GM19025 (cell line): Measurements from ENCODE around the gene TSPO.

Source experiments
- ATAC-seq: cut with Tn5 transposase; IDR thresholded peaks from one replicate; pipeline ENCODE4 v1.9.1; 2021; ENCODE audit warnings: mild to moderate bottlenecking, low read depth, moderate library complexity; ENCODE audit not compliant: unreplicated experiment

TSPO gene

GRCh38 chr22:43174941-43175531, 23.7 kb downstream of the TSPO start:
- no peak for ATAC-seq

GRCh38 chr22:43176090-43176489, 24.7 kb downstream of the TSPO start:
- ATAC-seq: no peak

- ATAC-seq: no peak
Observed at GRCh38 chr22:43177479-43177878, 26.1 kb downstream of the TSPO start.

- no peak for ATAC-seq
Observed at GRCh38 chr22:43179146-43179910, 28.0 kb downstream of the TSPO start.

- ATAC-seq: no peak
Observed at GRCh38 chr22:43179911-43180195, 28.5 kb downstream of the TSPO start.

- no peak for ATAC-seq
Observed at GRCh38 chr22:43180670-43181069, 29.3 kb downstream of the TSPO start.

GRCh38 chr22:43181321-43182076, 30.1 kb downstream of the TSPO start:
- no peak for ATAC-seq

GRCh38 chr22:43182118-43182517, 30.8 kb downstream of the TSPO start:
- ATAC-seq: no peak

- ATAC-seq: no peak
Observed at GRCh38 chr22:43182726-43183125, 31.4 kb downstream of the TSPO start.

- ATAC-seq: no peak
Observed at GRCh38 chr22:43183496-43184277, 32.3 kb downstream of the TSPO start.

- ATAC-seq: no peak
Observed at GRCh38 chr22:43185860-43186261, 34.5 kb downstream of the TSPO start.

- ATAC-seq: peak; percentile 42
Observed at GRCh38 chr22:43186272-43187170, 35.2 kb downstream of the TSPO start, which contains the start of gene TTLL12. Gene TTLL12, minus strand, starts transcription at chr22:43187134. Its CDS starts 65 bp downstream, at chr22:43187069.

- ATAC-seq: peak; percentile 81
Observed at GRCh38 chr22:43187171-43188099, 36.1 kb downstream of the TSPO start.

- ATAC-seq: no peak
Observed at GRCh38 chr22:43188829-43189545, 37.6 kb downstream of the TSPO start.

GRCh38 chr22:43191831-43192230, 40.5 kb downstream of the TSPO start:
- ATAC-seq: no peak

GRCh38 chr22:43197271-43197941, 46.0 kb downstream of the TSPO start:
- no peak for ATAC-seq

GRCh38 chr22:43198126-43198525, 46.8 kb downstream of the TSPO start:
- ATAC-seq: no peak

GRCh38 chr22:43198936-43199335, 47.6 kb downstream of the TSPO start:
- no peak for ATAC-seq
